SJCRH30 (cell line): ENCODE measurements around the gene TACC2. TPM values are rescaled to one million over a fixed set of nuclear protein-coding genes. Genes with fewer than 3 reads are reported as not detected.

ENCODE experiments used
- DNase-seq, 2 experiments: peaks; one replicate each; pipeline ENCODE4 v3.0.0-alpha.2; 2015 to 2020
- H3K27ac ChIP-seq: fragments of 250-450 bp; sonication (Bioruptor Pico); 2 replicates; pipeline ENCODE4 v1.5.1; 2020; ENCODE audit warnings: mild to moderate bottlenecking, moderate library complexity
- H3K27me3 ChIP-seq: fragments of 250-450 bp; sonication (Bioruptor Pico); 2 replicates; pipeline ENCODE4 v1.5.1; 2020; ENCODE audit warnings: mild to moderate bottlenecking, moderate library complexity
- H3K36me3 ChIP-seq: fragments of 250-450 bp; sonication (Bioruptor Pico); 2 replicates; pipeline ENCODE4 v1.5.1; 2020; ENCODE audit warnings: mild to moderate bottlenecking, moderate library complexity
- H3K4me1 ChIP-seq: fragments of 250-450 bp; sonication (Bioruptor Pico); 2 replicates; pipeline ENCODE4 v1.5.1; 2020; ENCODE audit warnings: mild to moderate bottlenecking, moderate library complexity
- H3K4me3 ChIP-seq: fragments of 250-450 bp; sonication (Bioruptor Pico); 2 replicates; pipeline ENCODE4 v1.5.1; 2020; ENCODE audit warnings: mild to moderate bottlenecking, moderate library complexity
- H3K9me3 ChIP-seq: fragments of 250-450 bp; sonication (Bioruptor Pico); replicated peaks from 2 replicates; pipeline ENCODE4 v1.5.1; 2020; ENCODE audit warnings: mild to moderate bottlenecking, moderate library complexity
- total RNA-seq: library from RNA; depleted of rRNA; stranded (reverse); fragments of >200 nt; shearing (Covaris generic); gene quantifications from 2 replicates; pipeline ENCODE4 v1.2.3, GENCODE V29; 2014

Gene TACC2
- total RNA-seq, 1 experiment from 2014 or later, result 30.5 TPM

- H3K27ac ChIP-seq, result no peak overlapping the region
- no peak overlapping the region for H3K4me3 ChIP-seq
- no peaks in the 10 kb centered on the region for H3K27me3 ChIP-seq
- DNase-seq, result no peak
- no peaks in the 10 kb centered on the region for H3K9me3 ChIP-seq
- no peaks in the 10 kb centered on the region for H3K36me3 ChIP-seq
- H3K4me1 ChIP-seq, result peaks cover 17% of the 10 kb centered on the region; the same call in 1 of the 2 replicates
Measured at GRCh38 chr10:122117475-122117874, 128.5 kb downstream of the TACC2 start.

- Histone ChIP-seq H3K9me3 (no peaks in the 10 kb centered on the region), H3K27me3 (no peaks in the 10 kb centered on the region), H3K27ac (no peak overlapping the region), H3K36me3 (no peaks in the 10 kb centered on the region), H3K4me1 (peaks cover 7% of the 10 kb centered on the region; the same call in 1 of the 2 replicates), H3K4me3 (no peak overlapping the region)
- no peak for DNase-seq
Measured at GRCh38 chr10:122120008-122120744, 131.2 kb downstream of the TACC2 start.

GRCh38 chr10:122121059-122121458 lies 132.1 kb downstream of the TACC2 start:
- DNase-seq, result no peak
- no peaks in the 10 kb centered on the region for H3K36me3 ChIP-seq

GRCh38 chr10:122122493-122122892 lies 133.5 kb downstream of the TACC2 start:
- Histone ChIP-seq H3K36me3 (no peaks in the 10 kb centered on the region), H3K4me1 (peaks cover 7% of the 10 kb centered on the region)
- DNase-seq, result no peak

More at GRCh38 chr10:122121059-122121458, 132.1 kb downstream of the TACC2 start:
- Histone ChIP-seq H3K9me3 (no peaks in the 10 kb centered on the region), H3K4me3 (no peak overlapping the region), H3K27me3 (no peaks in the 10 kb centered on the region), H3K27ac (no peak overlapping the region), H3K4me1 (peaks cover 5% of the 10 kb centered on the region; the same call in 1 of the 2 replicates)

GRCh38 chr10:122123186-122123585 lies 134.2 kb downstream of the TACC2 start:
- no peak overlapping the region for H3K27ac ChIP-seq

More at GRCh38 chr10:122122493-122122892, 133.5 kb downstream of the TACC2 start:
- Histone ChIP-seq H3K9me3 (no peaks in the 10 kb centered on the region), H3K27me3 (no peaks in the 10 kb centered on the region), H3K27ac (no peak overlapping the region), H3K4me3 (no peak overlapping the region)

GRCh38 chr10:122124342-122124741 lies 135.4 kb downstream of the TACC2 start:
- no peak overlapping the region for H3K4me3 ChIP-seq
- H3K9me3 ChIP-seq, result no peaks in the 10 kb centered on the region
- H3K4me1 ChIP-seq, result peaks cover 20% of the 10 kb centered on the region
- H3K27ac ChIP-seq, result no peak overlapping the region
- DNase-seq, result no peak
- H3K27me3 ChIP-seq, result no peaks in the 10 kb centered on the region
- no peaks in the 10 kb centered on the region for H3K36me3 ChIP-seq

More at GRCh38 chr10:122123186-122123585, 134.2 kb downstream of the TACC2 start:
- no peaks in the 10 kb centered on the region for H3K9me3 ChIP-seq
- no peak for DNase-seq
- H3K27me3 ChIP-seq, result no peaks in the 10 kb centered on the region
- no peaks in the 10 kb centered on the region for H3K36me3 ChIP-seq
- no peak overlapping the region for H3K4me3 ChIP-seq
- H3K4me1 ChIP-seq, result peaks cover 14% of the 10 kb centered on the region

- Histone ChIP-seq H3K36me3 (no peaks in the 10 kb centered on the region), H3K27me3 (no peaks in the 10 kb centered on the region), H3K4me3 (no peak overlapping the region), H3K27ac (no peak overlapping the region), H3K4me1 (peaks cover 20% of the 10 kb centered on the region), H3K9me3 (no peaks in the 10 kb centered on the region)
- no peak for DNase-seq
Measured at GRCh38 chr10:122124808-122125207, 135.8 kb downstream of the TACC2 start.

GRCh38 chr10:122126763-122127659 lies 138.0 kb downstream of the TACC2 start:
- Histone ChIP-seq H3K36me3 (no peaks in the 10 kb centered on the region), H3K9me3 (no peaks in the 10 kb centered on the region), H3K4me3 (peak overlapping the region; percentile 23), H3K27me3 (no peaks in the 10 kb centered on the region), H3K27ac (peak overlapping the region; percentile 85), H3K4me1 (peaks cover 20% of the 10 kb centered on the region)
- peak; percentile 92 to 95 for DNase-seq

GRCh38 chr10:122127943-122128342 lies 139.0 kb downstream of the TACC2 start:
- peak overlapping the region; percentile 85 for H3K27ac ChIP-seq
- 0 out of 2 replicates have a peak, but pooled peaks cover 2% of the 10 kb centered on the region for H3K36me3 ChIP-seq
- H3K27me3 ChIP-seq, result no peaks in the 10 kb centered on the region
- H3K9me3 ChIP-seq, result no peaks in the 10 kb centered on the region
- H3K4me3 ChIP-seq, result peak overlapping the region; percentile 23
- peaks cover 22% of the 10 kb centered on the region for H3K4me1 ChIP-seq
- peak; percentile 77 to 78 for DNase-seq

GRCh38 chr10:122128357-122128756 lies 139.4 kb downstream of the TACC2 start:
- Histone ChIP-seq H3K4me3 (peak overlapping the region; percentile 23; the same call in 1 of the 2 replicates), H3K27ac (peak overlapping the region; percentile 85), H3K4me1 (peaks cover 22% of the 10 kb centered on the region), H3K27me3 (no peaks in the 10 kb centered on the region), H3K9me3 (no peaks in the 10 kb centered on the region), H3K36me3 (0 out of 2 replicates have a peak, but pooled peaks cover 6% of the 10 kb centered on the region)
- DNase-seq, result peak in 1 of 2 experiments; percentile 42

- Histone ChIP-seq H3K9me3 (no peaks in the 10 kb centered on the region), H3K27ac (no peak overlapping the region), H3K36me3 (peaks cover 15% of the 10 kb centered on the region; the same call in 1 of the 2 replicates), H3K27me3 (no peaks in the 10 kb centered on the region), H3K4me3 (no peak overlapping the region), H3K4me1 (peaks cover 22% of the 10 kb centered on the region)
- no peak for DNase-seq
Measured at GRCh38 chr10:122130474-122131110, 141.6 kb downstream of the TACC2 start.

- no peak for DNase-seq
- H3K9me3 ChIP-seq, result no peaks in the 10 kb centered on the region
Measured at GRCh38 chr10:122132331-122132755, 143.4 kb downstream of the TACC2 start.

GRCh38 chr10:122132882-122133565 lies 144.1 kb downstream of the TACC2 start:
- no peaks in the 10 kb centered on the region for H3K27me3 ChIP-seq
- no peak for DNase-seq
- H3K4me3 ChIP-seq, result no peak overlapping the region
- H3K9me3 ChIP-seq, result no peaks in the 10 kb centered on the region
- peaks cover 10% of the 10 kb centered on the region for H3K4me1 ChIP-seq
- peaks cover 15% of the 10 kb centered on the region; the same call in 1 of the 2 replicates for H3K36me3 ChIP-seq
- no peak overlapping the region for H3K27ac ChIP-seq

More at GRCh38 chr10:122132331-122132755, 143.4 kb downstream of the TACC2 start:
- no peaks in the 10 kb centered on the region for H3K27me3 ChIP-seq
- no peak overlapping the region for H3K27ac ChIP-seq
- peaks cover 16% of the 10 kb centered on the region for H3K4me1 ChIP-seq
- peaks cover 15% of the 10 kb centered on the region; the same call in 1 of the 2 replicates for H3K36me3 ChIP-seq
- no peak overlapping the region for H3K4me3 ChIP-seq
